Activated CD4-positive, CD25-positive, alpha-beta regulatory T cell treated with anti-CD3 and anti-CD28 coated beads, Interleukin-2, amount 50 U/mL, for 16 hours (primary cell): Measurements from ENCODE around the gene GAS5.
"Not testable (repeated sequence)": the region's sequence is repeated elsewhere in the genome, so short reads cannot be mapped to it uniquely, and the experiment has no call there.

ENCODE experiments used
- DNase-seq: peaks from one replicate; pipeline ENCODE4 v3.0.0-alpha.2; 2020; ENCODE audit warnings: low read depth, low spot score

The GAS5 gene

DNA sequence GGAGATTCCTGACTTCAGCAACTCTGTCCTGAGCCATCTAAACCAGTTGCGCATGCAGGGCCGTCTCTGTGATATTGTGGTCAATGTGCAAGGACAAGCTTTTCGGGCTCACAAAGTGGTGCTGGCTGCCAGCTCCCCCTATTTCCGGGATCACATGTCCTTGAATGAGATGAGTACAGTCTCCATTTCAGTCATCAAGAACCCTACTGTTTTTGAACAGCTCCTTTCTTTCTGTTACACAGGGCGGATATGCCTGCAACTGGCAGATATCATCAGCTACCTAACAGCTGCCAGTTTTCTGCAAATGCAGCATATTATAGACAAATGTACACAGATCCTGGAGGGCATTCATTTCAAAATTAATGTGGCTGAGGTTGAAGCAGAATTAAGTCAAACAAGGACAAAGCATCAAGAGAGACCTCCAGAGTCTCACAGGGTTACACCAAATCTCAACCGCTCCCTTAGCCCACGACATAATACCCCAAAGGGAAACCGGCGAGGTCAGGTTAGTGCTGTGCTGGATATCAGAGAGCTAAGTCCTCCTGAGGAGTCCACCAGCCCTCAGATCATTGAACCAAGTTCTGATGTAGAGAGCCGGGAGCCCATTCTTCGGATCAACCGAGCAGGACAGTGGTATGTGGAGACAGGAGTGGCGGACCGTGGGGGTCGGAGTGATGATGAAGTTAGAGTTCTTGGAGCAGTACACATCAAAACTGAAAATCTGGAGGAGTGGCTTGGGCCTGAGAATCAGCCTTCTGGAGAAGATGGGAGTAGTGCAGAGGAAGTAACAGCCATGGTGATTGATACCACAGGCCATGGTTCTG is 2.7 kb upstream of the GAS5 start:
- DNase-seq = no peak

DNA sequence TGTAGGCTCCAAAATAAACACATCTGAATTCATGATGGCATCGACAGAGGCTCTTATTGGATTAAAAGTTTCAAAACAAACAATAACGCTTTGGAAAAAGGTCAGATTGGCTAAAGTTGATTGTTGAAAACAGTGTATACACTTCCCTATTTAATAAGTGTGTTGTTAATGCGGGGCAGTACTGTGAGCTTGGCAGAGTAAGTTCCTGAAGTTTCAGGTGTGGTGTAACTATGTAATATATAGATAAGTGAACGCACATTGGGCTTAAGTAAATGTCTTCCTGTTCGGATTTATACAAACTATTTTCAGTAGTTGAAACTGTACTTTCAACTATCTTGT is 1.2 kb upstream of the GAS5 start:
- DNase-seq = no peak

DNA sequence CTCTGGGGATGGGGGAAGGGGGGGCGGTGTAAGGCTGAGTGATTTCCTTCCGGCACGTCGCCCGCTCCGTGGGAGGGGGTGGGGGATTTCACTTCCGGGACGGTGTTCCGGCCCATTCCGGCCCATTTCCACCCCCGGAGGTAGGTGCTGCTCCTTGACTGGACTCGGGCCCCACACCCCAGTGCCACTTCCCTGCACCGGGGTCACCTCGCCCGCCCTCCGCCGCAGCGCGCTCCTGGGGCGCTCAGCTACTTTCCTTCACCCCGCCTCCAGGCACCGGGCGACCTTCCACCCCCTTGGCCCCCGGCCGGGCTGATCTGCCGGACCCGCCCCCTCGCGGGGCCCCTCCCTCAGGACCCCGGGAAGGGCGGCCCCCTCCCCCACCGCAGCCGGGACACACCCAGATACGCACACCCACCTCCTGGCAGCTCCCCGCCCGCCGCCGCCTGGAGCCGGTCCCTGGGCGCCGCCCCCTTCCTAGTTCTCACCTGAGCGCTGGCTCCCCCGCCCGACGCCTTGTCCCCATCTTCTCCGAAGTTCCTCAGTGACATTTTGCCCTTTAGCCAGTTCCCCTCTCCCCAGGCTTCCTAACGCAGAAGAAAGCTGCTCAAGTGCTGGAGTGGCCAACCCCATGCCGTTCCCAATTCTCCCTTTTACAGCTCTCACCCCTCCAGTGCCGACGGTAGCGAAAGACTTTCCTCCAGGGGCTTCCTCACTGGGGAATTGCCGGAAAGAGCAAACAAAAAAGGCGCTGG is 654 bp upstream of the GAS5 start, which contains the start of gene ZBTB37:
ZBTB37 (plus strand) TSS at position 115 of the 755 bp plus-strand sequence. CDS start 1,846 bp downstream, outside the sequence.
- peak; percentile 81 for DNase-seq

DNA sequence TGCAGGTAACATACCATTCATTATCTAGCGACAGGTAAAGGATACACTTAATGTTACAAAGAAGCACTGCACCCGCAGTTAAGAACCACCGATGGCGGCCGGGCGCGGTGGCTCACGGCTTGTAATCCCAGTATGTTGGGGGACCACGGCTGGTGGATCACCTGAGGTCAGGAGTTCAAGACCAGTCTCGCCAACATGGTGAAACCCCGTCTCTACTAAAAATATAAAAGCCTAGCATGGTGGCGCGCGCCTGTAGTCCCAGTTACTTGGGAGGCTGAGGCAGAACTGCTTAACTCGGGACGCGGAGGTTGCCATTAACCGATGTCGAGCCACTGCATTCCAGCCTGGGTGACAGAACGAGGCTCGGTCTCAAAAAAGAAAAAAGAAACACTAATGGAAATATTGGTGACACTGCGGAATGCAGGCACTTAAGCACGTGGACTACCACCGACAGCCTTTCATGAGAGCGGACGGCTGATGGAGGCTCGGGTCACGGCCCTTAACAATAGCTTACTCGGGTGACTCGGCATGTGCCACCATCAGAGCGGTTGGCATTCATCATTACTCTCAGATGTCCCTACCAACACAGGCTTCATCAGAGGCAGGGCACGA is 542 bp downstream of the GAS5 start:
- DNase-seq = no peak

DNA sequence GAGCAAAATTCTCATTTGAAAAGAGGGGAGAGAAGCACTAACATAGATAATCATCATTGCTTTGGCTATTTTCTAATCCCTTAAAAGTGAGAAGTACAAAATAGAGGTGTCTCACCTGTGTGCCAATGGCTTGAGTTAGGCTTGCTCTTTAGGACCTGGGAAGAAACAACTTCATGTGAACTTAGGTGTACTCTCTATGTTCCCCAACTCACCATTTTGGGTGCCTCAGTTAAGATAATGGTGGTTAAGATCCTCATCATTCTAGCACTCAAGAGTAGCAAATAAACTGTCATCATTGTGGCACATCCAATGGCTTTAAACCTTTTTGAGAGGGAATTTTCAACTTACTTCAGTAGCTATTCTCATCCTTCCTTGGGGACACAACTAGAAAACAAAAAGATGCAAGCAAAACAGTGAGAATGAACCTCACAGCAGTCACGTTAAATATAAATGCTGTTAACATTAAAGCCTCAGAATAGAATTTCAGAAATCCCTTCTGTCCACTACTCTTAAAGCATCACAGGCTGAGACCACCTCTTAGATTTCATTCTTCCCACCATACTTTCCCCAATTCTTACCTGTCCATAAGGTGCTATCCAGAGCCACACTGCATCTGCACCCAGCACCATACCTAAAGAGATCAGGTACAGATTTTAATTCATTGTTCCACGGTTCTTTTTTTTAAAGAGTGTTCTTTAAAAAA is 1.2 kb downstream of the GAS5 start:
- DNase-seq = no peak

DNA sequence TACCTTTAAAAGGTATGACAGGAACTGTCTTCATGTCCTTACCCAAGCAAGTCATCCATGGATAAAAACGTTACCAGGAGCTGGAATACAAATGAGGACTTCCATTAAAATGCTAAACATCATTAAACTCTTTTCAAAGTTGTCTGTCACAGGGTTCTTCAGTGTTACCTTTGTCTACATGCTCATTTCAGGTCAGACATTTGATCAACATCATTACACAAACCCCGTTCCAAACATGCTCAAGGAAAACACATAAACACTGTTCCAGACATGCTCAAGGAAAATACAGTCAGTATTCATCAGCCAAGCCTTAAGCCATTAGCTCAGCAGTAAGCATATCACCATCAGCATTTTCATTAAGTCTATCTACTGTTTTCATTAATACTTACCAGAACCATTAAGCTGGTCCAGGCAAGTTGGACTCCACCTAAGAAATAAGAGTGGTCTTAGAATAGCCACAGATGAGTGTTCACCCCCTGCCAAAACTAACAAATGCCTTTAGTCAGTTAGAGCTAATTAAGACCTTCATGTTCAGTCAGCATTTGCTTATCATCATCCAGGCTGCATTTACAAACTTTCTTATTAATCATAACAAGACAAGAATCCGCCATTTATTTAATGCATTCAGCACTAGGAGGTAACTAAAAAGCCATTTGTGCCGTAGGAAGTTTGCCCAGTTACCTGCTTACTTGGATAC is 2.2 kb downstream of the GAS5 start:
- DNase-seq = no peak

DNA sequence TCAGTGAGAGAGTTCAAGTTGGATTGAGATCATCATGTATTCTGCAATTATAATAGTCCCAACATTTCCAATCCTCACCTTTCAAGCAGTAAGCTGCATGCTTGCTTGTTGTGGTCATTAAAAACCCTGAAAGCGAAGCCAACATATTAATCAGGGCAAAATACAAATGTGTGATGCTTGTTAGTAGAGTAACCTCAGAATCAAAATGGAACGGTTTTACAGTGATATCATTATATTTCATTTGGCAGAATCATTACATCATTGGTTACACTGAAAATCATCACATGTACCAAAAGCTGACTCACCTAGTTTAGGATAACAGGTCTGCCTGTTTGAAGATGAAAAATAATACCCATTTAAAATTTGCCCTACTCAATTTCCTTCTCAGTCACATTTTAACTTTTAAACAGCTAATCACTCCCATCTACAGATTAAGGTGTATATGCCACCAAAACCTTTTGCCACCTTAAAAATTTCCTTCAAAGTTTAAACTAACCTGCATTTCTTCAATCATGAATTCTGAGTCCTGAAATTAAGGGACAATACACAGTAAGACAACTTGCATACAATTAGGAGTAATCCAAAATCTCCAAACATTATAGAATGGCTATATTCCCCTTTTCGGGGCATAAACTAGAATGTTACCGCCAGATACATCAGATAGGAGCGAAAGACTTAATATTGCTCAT is 3.5 kb downstream of the GAS5 start:
- DNase-seq = no peak

DNA sequence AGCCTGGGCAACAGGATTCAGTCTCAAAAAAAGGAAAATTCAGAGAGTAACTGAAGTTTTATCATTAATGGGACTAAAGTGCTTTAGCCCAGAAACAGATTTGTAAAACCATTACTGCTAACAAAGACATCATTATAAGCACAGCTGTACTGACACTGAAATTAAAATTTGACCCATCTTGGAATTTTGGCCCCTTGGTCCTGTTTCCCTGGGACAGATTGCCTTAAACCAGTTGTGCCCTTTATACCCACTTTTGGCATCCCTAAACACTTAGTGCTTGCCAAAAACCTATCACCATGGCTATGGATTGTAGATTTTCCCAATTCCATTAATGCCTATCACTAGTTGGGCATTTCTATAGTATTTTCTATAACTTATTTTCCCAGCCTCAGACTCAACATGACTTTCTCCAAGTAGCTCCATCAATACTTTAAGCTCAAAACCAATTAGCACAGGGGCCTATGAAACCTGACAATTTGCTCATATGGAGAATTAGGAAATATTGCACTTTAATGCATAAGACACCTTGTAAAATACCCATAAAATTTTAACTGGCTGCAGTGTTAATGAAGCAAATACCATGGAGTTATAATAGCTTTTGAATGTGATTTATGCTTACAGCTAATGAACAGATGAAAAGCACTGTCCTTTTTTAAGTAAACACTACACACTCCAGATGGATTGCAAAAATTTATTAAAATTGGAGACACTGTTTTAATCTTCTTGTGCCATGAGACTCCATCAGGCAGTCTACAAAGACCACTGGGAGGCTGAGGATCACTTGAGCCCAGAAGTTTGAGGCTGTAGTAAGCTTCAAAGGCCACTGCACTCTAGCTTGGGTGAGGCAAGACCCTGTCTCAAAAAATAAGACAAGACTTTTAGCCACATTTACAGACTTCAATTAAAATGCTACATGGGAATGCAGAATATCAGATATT is 4.3 kb downstream of the GAS5 start:
- no peak for DNase-seq

DNA sequence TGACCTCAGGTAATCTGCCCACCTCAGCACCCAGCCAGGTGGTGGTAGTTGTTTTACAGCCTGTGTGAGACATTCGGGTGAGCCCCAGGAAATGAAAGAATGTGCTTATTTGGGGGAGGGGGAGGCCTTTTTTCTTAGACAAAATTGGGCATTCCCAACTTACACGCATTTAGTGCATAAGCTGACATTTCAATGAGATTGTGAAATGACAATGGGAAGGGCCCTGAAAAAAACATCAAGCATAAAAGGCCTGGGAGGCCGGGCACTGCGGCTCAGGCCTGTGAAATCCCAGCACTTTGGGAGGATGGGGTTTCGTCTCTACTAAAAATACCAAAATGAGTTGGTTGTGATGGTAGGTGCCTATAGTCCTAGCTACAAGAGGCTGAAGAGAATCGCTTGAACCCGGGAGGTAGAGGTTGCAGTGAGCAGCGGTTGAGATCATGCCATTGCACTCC is 5.0 kb downstream of the GAS5 start:
- no peak for DNase-seq

DNA sequence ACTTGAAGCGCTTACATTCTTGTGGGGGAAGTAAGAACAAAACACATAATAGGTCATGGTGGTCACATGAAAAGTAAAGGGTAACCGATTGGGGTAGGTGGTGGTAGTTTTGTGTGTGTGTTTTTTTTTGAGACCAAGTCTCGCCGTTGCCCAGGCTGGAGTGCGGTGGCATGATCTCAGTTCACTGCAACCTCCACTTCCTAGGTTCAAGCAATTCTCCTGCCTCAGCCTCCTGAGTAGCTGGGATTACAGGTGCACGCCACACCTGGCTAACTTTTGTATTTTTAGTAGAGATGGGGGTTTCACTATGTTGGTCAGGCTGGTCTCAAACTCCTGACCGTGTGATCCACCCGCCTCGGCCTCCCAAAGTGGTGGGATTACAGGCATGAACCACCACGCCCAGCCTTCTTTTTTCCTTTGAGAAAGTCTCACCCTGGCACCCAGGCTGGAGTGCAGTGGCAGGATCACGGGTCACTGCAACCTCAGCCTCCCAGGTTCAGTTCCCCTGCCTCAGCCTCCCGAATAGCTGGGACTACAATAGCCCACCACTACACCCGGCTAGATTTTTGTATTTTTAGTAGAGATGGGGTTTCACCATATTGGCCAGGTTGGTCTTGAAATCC is 5.5 kb downstream of the GAS5 start:
- not testable (repeated sequence) for DNase-seq

DNA sequence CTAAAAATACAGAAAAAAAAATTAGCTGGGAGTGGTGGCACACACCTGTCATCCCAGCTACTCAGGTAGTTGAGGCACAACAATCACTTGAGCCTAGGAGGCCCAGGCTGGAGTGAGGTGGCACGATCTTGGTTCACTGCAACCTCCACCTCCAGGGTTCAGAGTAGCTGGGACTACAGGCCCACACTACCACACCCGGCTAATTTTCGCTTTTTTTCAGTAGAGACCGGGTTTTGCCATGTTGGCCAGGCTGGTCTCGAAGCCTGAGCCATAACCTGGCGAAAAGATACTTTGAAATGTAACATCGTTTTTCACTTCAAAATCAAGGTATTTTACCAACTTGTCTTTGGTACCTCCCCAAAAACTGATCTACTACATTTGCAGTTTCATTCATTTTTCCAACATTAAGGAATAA is 6.1 kb downstream of the GAS5 start:
- no peak for DNase-seq

DNA sequence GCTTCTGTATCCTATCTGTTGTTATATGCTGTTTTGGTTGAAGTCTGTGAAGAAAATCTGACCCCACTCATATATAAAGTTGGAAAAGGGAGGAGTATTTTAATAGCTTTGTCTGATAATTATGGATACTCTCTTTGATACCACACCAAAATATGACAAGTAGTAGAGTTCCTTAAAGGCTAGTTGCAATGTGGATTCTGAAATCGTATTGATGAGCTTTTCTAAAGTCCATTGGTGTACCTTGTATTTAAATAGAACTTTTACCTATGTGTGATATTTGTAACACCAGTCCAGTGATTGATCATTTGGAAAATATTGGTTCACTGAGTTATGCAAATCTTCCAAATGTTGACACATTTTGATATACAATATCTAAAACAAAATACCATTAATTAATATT is 7.7 kb downstream of the GAS5 start:
- DNase-seq = no peak

DNA sequence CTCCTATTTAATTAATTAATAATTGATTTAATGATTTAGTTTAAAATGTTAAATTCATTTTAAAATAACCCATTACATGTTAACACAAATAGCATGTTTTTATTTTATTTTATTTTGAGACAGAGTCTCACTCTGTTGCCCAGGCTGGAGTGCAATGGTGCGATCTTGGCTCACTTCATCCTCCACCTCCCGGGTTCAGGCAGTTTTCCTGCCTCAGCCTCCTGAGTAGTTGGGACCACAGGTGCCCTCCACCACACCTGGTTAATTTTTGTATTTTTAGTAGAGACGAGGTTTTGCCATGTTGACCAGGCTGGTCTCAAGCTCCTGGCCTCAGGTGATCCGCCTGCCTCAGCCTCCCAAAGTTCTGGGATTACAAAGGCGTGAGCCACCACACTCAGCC is 8.2 kb downstream of the GAS5 start:
- not testable (repeated sequence) for DNase-seq

DNA sequence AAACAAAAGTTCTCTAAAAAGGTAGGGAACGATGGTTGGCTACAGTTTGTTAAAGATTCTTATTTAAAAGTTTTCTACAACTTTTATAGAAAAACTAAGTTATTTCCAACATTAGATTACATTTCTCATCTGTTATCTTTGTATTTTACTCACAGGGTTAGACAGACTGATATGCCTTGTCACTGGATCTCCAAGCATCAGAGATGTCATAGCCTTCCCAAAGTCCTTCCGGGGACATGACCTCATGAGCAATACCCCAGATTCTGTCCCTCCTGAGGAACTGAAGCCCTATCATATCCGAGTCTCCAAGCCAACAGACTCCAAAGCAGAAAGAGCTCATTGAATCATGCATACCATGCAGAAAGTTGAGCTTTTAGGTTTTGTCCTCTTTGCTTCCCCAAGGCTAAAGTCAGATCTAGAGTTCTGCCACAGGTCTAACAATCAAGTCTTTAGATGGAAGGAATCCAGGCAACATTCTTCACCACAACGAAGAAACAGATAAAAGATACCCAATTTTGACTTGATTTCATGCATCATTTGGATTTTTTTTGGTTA is 10.3 kb downstream of the GAS5 start:
- DNase-seq = no peak

DNA sequence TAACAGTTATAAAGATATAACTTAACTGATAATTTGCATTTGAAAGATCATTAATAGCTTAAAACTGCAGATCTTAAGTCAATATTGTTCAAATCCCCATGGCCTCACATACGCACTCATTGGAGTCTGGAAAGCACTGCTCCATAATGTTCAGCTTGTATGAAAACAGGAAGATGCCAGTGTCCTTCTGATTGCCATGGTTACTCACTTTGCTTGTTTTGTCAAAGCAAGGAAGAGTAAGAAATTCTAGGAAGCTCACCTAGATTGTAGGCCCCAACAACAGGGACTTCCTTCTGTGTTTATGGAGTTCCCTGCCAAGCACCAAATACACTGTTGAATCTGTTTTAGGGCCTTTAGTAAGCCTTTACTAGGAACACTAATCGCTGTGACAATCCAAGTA is 10.9 kb downstream of the GAS5 start:
- no peak for DNase-seq

DNA sequence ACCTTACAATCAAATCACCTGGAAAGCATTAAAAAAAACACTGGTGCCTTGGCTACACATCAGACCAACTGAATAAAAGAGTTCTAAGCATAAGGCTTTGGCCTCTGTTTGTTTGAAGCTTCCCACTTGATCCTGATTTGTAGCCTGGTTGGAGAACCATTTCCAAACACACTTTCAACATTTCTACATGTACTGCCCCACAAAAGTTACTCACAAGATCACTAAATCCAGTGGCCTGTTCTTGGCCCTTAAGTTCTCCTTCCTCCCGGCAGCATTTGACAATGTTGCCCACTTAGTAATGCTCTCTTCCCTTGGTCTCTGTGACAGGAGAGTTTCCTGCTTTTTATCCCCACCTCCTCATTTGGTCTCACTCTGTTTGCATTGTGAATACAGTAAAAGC is 11.8 kb downstream of the GAS5 start:
- DNase-seq = no peak

DNA sequence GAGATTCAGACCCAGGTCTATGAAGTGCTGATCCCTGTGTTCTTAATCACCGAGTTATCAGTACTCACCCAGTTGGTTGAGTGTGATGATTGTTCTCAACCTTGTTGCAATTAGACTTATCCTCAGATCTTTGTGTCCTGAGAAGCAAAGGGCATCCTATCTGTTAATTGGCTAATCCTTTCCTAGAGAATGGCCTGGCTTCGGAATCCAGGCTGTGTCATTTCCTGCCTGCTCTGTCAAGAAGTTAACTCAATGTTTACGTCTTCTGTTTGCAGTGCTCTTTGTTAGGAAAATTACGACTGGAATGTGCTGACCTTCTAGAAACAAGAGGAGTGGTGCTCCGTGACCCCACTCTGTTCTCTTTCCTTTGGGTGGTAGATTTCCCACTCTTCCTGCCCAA is 14.7 kb downstream of the GAS5 start:
- no peak for DNase-seq

DNA sequence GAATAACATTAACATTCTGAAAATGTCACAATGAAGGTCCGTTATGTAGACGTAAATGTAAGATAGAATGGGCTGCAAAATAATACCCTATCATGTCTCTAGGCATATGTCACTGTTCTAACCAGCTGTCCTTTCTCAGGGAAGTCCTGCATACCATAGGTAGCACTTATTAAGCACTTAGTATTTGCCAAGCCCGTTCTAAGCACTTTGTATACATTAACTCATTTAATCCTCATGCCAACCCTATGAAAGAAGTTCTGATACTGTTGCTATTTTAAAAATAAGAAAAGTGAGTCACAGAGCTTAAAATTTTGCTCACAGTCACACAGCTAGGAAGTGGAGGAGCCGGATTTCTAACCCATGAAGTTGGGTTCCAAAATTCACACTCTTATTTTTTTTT is 15.7 kb downstream of the GAS5 start:
- no peak for DNase-seq

DNA sequence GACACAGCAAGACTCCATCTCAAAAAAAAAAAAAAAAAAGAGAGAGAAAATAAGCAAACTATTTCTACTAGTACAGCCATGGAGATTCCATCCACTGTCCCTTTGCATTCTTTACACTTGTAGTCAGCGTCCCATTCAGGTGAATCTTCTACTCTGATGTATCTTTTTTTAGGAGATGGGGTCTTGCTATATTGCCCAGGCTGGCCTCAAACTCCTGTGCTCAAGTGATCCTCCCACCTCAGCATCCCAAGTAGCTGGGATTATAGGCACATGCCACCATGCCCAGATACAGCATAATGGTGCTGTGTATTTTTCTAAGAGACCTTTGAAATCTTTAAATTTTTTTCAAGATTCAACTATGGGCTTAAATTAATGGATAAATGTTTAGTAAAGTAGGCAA is 35.0 kb downstream of the GAS5 start:
- no peak for DNase-seq
